Mammary epithelial cell (primary cell): ENCODE measurements around the gene FOXK1.

Experiments used
- EZH2 ChIP-seq: IDR thresholded peaks from 2 replicates; pipeline ENCODE4 v1.6.1; 2012; ENCODE audit warnings: low read length, inconsistent platforms, borderline replicate concordance
- TF ChIP-seq, protein P1 (sequence below), 2 donors: IDR thresholded peaks in 1 of 2; conservative IDR thresholded peaks in 1 of 2; 2 replicates each; pipeline ENCODE4 v1.5.1; 2011 to 2012; ENCODE audit warnings: inconsistent platforms in 2 of 2, low read length in 2 of 2, mild to moderate bottlenecking in 2 of 2, control low read depth in 1 of 2, low read depth in 1 of 2; ENCODE audit not compliant: insufficient read depth in 1 of 2; ENCODE audit errors: extremely low read depth in 1 of 2

DNA sequence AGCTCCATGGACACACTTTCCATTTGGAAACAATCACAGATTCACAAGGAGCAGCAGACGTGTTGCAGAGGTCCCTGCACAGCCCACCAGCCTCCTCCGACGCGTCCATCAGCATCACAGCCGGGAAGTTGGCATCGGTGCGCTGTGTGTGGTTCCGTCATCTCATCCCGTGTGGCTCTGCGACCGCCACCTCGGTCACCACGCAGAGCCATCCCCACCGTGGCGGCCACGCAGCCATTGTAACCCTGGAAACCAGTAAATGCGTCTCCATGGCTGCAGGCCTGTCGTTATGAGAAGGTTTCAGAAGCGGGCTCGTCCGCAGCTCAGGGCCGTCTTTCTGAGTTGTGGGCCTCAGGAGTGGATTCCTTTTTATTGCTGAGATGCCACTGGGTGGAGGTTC, 36.0 kb downstream of the FOXK1 start:
- TF ChIP-seq, protein P1, sequence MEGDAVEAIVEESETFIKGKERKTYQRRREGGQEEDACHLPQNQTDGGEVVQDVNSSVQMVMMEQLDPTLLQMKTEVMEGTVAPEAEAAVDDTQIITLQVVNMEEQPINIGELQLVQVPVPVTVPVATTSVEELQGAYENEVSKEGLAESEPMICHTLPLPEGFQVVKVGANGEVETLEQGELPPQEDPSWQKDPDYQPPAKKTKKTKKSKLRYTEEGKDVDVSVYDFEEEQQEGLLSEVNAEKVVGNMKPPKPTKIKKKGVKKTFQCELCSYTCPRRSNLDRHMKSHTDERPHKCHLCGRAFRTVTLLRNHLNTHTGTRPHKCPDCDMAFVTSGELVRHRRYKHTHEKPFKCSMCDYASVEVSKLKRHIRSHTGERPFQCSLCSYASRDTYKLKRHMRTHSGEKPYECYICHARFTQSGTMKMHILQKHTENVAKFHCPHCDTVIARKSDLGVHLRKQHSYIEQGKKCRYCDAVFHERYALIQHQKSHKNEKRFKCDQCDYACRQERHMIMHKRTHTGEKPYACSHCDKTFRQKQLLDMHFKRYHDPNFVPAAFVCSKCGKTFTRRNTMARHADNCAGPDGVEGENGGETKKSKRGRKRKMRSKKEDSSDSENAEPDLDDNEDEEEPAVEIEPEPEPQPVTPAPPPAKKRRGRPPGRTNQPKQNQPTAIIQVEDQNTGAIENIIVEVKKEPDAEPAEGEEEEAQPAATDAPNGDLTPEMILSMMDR (conservative IDR thresholded peaks at IDR 0.05 in 1 of 2, IDR thresholded peaks at IDR 0.05 in 1 of 2; ENCODE audit: extremely low read depth in 1 of 2, insufficient read depth in 1 of 2, low read depth in 1 of 2, low read length in 2 of 2), result no peak
- TF ChIP-seq EZH2, result no peak
